LNCAP (cell line): Measurements from ENCODE around the gene BRI3.

ENCODE experiments used
- CTCF ChIP-seq: fragments of 450-650 bp; IDR thresholded peaks from 2 replicates; pipeline ENCODE4 v1.5.1; 2017; ENCODE audit warnings: mild to moderate bottlenecking

BRI3 gene

DNA sequence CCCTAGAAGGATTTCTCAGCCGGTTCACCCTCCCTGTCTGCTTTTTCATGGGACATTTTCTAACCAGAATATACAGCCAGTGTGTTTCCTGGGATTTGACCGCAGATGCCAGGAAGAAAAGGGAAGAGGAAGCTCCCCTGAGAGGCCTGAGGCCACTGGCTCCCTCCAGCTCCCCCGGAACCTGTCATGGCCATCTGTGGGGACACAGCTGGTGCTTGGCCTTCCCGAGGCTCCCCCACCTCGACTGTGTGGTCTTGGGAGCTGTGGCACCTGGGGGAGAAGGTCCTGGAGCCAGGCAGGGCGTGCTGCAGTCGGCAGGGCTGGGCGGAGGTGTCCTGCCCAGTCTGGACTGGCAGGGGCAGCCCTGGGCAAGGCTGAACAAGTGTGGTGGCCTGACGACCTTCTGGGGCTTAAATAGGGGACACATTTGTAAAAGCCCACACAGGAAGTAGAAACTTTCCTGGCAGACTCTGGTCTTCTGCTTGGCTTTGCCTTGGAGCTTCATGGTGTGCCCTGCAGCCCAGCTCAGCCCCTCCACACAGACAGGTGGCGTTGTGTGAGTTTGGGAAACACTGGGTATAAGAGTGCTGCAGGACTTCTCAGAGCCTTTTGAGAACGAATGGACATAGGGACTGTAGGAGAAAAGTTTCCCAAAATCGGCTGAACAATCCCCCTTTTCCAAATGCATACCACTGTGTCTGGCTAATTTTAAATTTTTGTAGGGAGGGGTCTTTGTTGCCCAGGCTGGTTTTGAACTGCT, 6.8 kb downstream of the BRI3 start:
- TF ChIP-seq CTCF: no peak

DNA sequence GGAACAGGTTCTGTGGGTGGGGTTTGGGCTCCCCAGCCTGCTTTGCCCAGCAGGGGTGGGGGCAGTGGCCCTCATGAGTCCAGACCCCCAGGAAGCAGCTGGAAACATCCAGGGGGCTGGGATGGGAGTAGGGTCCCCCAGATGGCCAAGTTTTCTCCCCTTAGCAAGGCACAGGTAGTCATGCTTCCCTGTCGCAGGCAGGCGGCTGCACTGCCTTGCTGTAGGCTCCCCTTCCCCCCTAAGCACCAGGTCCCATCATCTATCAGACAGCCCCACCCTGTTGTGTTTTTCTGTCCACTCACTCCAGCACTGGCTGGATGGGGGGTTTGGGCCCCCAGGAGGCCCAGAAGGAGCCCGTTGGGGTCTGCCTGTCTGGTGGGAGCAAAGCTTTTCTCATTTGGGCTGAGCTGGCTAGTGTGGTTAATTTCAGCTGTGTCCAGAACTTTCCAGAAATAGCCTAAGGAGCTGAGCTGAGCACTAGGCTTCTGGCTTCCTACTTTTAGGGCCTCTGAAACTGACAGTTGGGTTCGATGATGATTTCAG, 7.9 kb downstream of the BRI3 start:
- TF ChIP-seq CTCF: no peak

DNA sequence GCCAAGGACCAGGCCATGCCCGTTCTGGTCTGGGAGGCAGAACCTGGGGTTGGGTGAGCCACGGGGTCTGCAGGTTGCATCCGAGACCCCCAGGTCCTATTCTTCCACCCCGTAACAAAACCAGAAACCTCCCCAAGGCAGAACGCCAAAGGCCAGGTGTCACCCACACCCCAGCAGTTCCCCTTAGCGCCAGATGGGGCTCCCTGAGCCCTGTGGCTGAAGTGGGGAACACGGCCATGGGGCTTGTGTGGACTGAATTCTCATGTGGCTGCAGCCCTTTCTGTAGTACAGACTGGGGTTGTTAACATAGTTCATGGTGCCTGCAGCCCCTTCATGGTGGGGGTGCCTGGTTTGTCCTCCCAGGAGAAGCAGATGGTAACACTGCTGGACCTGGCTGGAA, 10.2 kb downstream of the BRI3 start:
- TF ChIP-seq CTCF: no peak

- no peak for TF ChIP-seq CTCF
These were observed 11.8 kb downstream of the BRI3 start for GRCh38 chr7:98293265-98293664.

DNA sequence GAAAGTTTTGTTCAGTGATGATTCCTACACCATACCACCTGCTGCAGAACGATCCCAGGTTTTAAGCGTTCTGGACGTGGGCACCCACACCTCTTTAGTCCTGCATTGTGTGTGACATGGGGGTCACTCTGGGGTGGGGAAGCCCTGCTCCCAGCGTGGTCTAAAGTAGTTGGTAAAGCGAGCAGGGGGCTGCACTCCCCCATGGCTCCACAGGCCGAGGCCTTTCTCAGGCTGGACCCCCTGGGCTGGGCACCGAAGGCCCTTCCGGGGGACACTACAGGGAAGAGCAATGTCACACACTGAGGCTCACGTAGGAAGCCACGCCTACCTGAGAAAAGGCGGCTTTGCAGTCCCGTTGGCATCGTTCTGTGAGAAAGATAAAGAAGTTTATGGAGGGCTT, 12.3 kb downstream of the BRI3 start:
- no peak for TF ChIP-seq CTCF

DNA sequence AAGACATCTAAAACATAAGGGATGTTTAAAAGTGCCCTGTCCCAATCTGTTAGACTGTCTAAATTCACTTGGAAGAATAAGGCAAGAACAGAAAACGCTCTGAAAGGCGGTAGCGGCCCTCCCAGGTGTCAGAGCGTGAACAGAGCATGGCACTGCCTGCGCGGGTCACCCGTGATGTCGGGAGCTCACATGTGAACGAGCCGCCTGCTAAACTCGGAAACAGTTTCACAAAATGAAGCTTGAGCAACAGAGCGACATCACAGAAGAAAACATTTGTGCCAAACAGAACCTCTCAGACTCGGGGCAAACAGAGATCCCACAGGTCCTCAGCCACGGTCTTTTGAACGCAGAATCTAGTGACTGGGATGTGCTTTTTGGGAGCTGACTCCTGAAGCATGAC, 12.8 kb downstream of the BRI3 start:
- no peak for TF ChIP-seq CTCF

- TF ChIP-seq CTCF: peak; percentile 81
These were observed 13.4 kb downstream of the BRI3 start for GRCh38 chr7:98294798-98295382.
